NT2/D1 (cell line): Measurements from ENCODE around the gene SLC6A8.

ENCODE experiments used
- YY1 ChIP-seq: IDR thresholded peaks from 2 replicates; pipeline ENCODE4 v1.6.1; 2011; ENCODE audit not compliant: insufficient read length, insufficient read depth
- ZNF274 ChIP-seq: IDR thresholded peaks from 2 replicates; pipeline ENCODE4 v1.6.1; 2011; ENCODE audit warnings: mild to moderate bottlenecking, low read depth, low read length

DNA sequence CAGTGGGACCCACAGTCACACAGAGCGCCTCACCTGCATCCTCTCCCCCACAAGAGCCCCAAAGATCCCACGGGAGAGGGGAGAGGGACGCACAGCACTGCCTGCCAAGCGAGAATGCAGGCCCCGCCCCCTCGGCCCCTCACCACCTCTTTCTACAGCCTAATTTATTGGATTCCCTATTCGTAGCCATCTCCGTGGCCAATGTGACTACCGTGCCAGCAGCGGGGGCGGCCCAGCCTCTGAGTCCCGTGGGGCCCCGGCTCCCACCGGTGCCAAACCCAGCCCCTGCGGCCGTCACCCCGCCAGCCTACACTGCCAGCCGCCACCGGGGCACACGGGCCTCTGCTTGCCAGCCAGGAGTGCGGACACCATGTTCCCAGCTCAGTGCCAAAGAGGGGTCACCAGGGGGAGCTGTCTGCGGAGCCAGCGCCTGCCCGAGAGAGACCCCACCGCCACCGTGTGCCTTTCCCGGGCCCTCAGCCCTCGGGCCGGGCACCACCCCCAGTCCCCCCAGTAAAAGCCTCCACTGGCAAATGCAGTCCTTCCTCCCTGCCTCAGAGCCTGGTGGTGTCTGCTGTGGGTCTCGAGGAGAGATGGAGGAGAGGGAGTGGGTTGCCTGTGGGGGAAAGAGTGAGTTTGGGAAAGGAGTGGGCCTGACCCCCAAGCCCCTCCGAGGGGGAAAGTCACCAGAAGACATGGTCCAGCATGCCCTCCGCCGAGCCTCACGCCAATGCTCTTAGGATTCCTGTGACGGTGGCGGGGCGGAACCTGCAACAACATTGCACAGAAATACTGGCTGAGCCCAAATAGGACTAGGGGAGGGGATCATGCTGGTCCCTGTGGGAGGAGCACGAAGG is 56.7 kb downstream of the SLC6A8 start:
- TF ChIP-seq YY1 (no peak), ZNF274 (no peak)
